IPS-11a (cell line): ENCODE measurements around the gene CBY1.

Experiments
- H3K4me3 ChIP-seq: one replicate; pipeline ENCODE4 v1.5.1; 2013; ENCODE audit warnings: low read depth, low read length, control low read depth

Gene CBY1

GRCh38 chr22:38700789-38701628 lies 44.6 kb downstream of the CBY1 start, which contains the start of gene JOSD1:
Gene JOSD1 (minus strand): TSS chr22:38700943. CDS start chr22:38699987, 956 bp downstream.
- H3K4me3 ChIP-seq: peak within 1 kb of the TSS; percentile 83

GRCh38 chr22:38704654-38705234 lies 48.3 kb downstream of the CBY1 start:
- no peak overlapping the region for H3K4me3 ChIP-seq

- H3K4me3 ChIP-seq: peak within 1 kb of the TSS; percentile 94
Observed at GRCh38 chr22:38705235-38706100, 49.0 kb downstream of the CBY1 start, which contains the start of gene GTPBP1. Gene GTPBP1 (plus strand): TSS chr22:38705944. CDS start chr22:38705956, 12 bp downstream.

- peak overlapping the region; percentile 94 for H3K4me3 ChIP-seq
Observed at GRCh38 chr22:38706101-38706900, 49.9 kb downstream of the CBY1 start.

GRCh38 chr22:38706901-38707195 lies 50.4 kb downstream of the CBY1 start:
- peak overlapping the region; percentile 94 for H3K4me3 ChIP-seq

GRCh38 chr22:38707346-38707745 lies 50.9 kb downstream of the CBY1 start:
- no peak overlapping the region for H3K4me3 ChIP-seq

GRCh38 chr22:38707984-38708383 lies 51.5 kb downstream of the CBY1 start:
- H3K4me3 ChIP-seq: no peak overlapping the region

- no peak overlapping the region for H3K4me3 ChIP-seq
Observed at GRCh38 chr22:38709306-38709705, 52.9 kb downstream of the CBY1 start.

GRCh38 chr22:38710351-38710750 lies 53.9 kb downstream of the CBY1 start:
- no peak overlapping the region for H3K4me3 ChIP-seq

- H3K4me3 ChIP-seq: no peak overlapping the region
Observed at GRCh38 chr22:38710866-38711265, 54.4 kb downstream of the CBY1 start.

- no peak overlapping the region for H3K4me3 ChIP-seq
Observed at GRCh38 chr22:38712486-38713207, 56.2 kb downstream of the CBY1 start.

- H3K4me3 ChIP-seq: no peak overlapping the region
Observed at GRCh38 chr22:38713921-38714320, 57.5 kb downstream of the CBY1 start.

- no peak overlapping the region for H3K4me3 ChIP-seq
Observed at GRCh38 chr22:38715176-38715764, 58.8 kb downstream of the CBY1 start.

- H3K4me3 ChIP-seq: no peak overlapping the region
Observed at GRCh38 chr22:38715852-38716251, 59.4 kb downstream of the CBY1 start.

GRCh38 chr22:38716271-38716670 lies 59.8 kb downstream of the CBY1 start:
- no peak overlapping the region for H3K4me3 ChIP-seq

- no peak overlapping the region for H3K4me3 ChIP-seq
Observed at GRCh38 chr22:38716826-38717225, 60.4 kb downstream of the CBY1 start.

GRCh38 chr22:38717244-38717643 lies 60.8 kb downstream of the CBY1 start:
- no peak overlapping the region for H3K4me3 ChIP-seq

GRCh38 chr22:38718414-38718813 lies 62.0 kb downstream of the CBY1 start:
- H3K4me3 ChIP-seq: no peak overlapping the region

GRCh38 chr22:38719196-38719595 lies 62.8 kb downstream of the CBY1 start:
- no peak overlapping the region for H3K4me3 ChIP-seq

- H3K4me3 ChIP-seq: no peak overlapping the region
Observed at GRCh38 chr22:38720350-38720749, 63.9 kb downstream of the CBY1 start.
